ENCODE data around the gene STK25.

The STK25 gene

GRCh38 chr2:241522477-241522876, 14.1 kb upstream of the STK25 start:
- H2AFZ ChIP-seq (ENCODE audit: low read depth, low read length) = no peak overlapping the region
- TF ChIP-seq EZH2phosphoT487 (IDR thresholded peaks at IDR 0.05; ENCODE audit: low read depth) (no peak), CTCF (IDR thresholded peaks at IDR 0.05; ENCODE audit: low read depth, low read length) (no peak)
- no peaks in the 10 kb centered on the region for H3K4me1 ChIP-seq (ENCODE audit: low read length)
- no peaks in the 10 kb centered on the region for H3K9me3 ChIP-seq (ENCODE audit: insufficient read depth, low read length)
- no peaks in the 10 kb centered on the region for H4K20me1 ChIP-seq (ENCODE audit: insufficient read depth, low read length)
- H3K79me2 ChIP-seq (ENCODE audit: low read length) = no peaks in the 10 kb centered on the region
- H3K27ac ChIP-seq (ENCODE audit: low read length) = no peak overlapping the region
- H3K9ac ChIP-seq (ENCODE audit: low read length) = no peak overlapping the region
- no peak overlapping the region for H3K4me3 ChIP-seq (ENCODE audit: low read length)
- H3K4me2 ChIP-seq (ENCODE audit: low read length) = no peak overlapping the region
- H3K27me3 ChIP-seq (ENCODE audit: low read depth, low read length) = no peaks in the 10 kb centered on the region
- H3K36me3 ChIP-seq (replicated peaks; ENCODE audit: low read depth, low read length) = no peaks in the 10 kb centered on the region

- no peaks in the 10 kb centered on the region for H3K9me3 ChIP-seq (ENCODE audit: insufficient read depth, low read length)
- H3K27me3 ChIP-seq (ENCODE audit: low read depth, low read length) = no peaks in the 10 kb centered on the region
- H3K9ac ChIP-seq (ENCODE audit: low read length) = no peak overlapping the region
- H3K79me2 ChIP-seq (ENCODE audit: low read length) = no peaks in the 10 kb centered on the region
- TF ChIP-seq CTCF (IDR thresholded peaks at IDR 0.05; ENCODE audit: low read depth, low read length) = no peak
- no peak for TF ChIP-seq EZH2phosphoT487 (IDR thresholded peaks at IDR 0.05; ENCODE audit: low read depth)
- H2AFZ ChIP-seq (ENCODE audit: low read depth, low read length) = no peak overlapping the region
- H3K4me2 ChIP-seq (ENCODE audit: low read length) = no peak overlapping the region
- H4K20me1 ChIP-seq (ENCODE audit: insufficient read depth, low read length) = no peaks in the 10 kb centered on the region
- no peaks in the 10 kb centered on the region for H3K36me3 ChIP-seq (replicated peaks; ENCODE audit: low read depth, low read length)
- H3K4me1 ChIP-seq (ENCODE audit: low read length) = peaks cover 12% of the 10 kb centered on the region; the same call in 1 of the 2 replicates
- H3K4me3 ChIP-seq (ENCODE audit: low read length) = no peak overlapping the region
- H3K27ac ChIP-seq (ENCODE audit: low read length) = no peak overlapping the region
These were observed 11.3 kb upstream of the STK25 start for GRCh38 chr2:241519669-241520068.

GRCh38 chr2:241517297-241517696, 8.9 kb upstream of the STK25 start:
- no peak overlapping the region for H3K27ac ChIP-seq (ENCODE audit: low read length)
- no peaks in the 10 kb centered on the region for H4K20me1 ChIP-seq (ENCODE audit: insufficient read depth, low read length)
- H3K79me2 ChIP-seq (ENCODE audit: low read length) = no peaks in the 10 kb centered on the region
- peaks cover 12% of the 10 kb centered on the region; the same call in 1 of the 2 replicates for H3K4me1 ChIP-seq (ENCODE audit: low read length)
- H3K4me2 ChIP-seq (ENCODE audit: low read length) = no peak overlapping the region
- no peak for TF ChIP-seq EZH2phosphoT487 (IDR thresholded peaks at IDR 0.05; ENCODE audit: low read depth)
- TF ChIP-seq CTCF (IDR thresholded peaks at IDR 0.05; ENCODE audit: low read depth, low read length) = no peak
- H3K9ac ChIP-seq (ENCODE audit: low read length) = no peak overlapping the region
- no peak overlapping the region for H3K4me3 ChIP-seq (ENCODE audit: low read length)
- H2AFZ ChIP-seq (ENCODE audit: low read depth, low read length) = no peak overlapping the region
- no peaks in the 10 kb centered on the region for H3K27me3 ChIP-seq (ENCODE audit: low read depth, low read length)
- no peaks in the 10 kb centered on the region for H3K9me3 ChIP-seq (ENCODE audit: insufficient read depth, low read length)
- H3K36me3 ChIP-seq (replicated peaks; ENCODE audit: low read depth, low read length) = no peaks in the 10 kb centered on the region

GRCh38 chr2:241516520-241516965, 8.2 kb upstream of the STK25 start:
- peaks cover 16% of the 10 kb centered on the region for H3K4me1 ChIP-seq (ENCODE audit: low read length)
- H4K20me1 ChIP-seq (ENCODE audit: insufficient read depth, low read length) = no peaks in the 10 kb centered on the region
- no peaks in the 10 kb centered on the region for H3K79me2 ChIP-seq (ENCODE audit: low read length)
- no peaks in the 10 kb centered on the region for H3K9me3 ChIP-seq (ENCODE audit: insufficient read depth, low read length)
- no peak overlapping the region for H3K4me3 ChIP-seq (ENCODE audit: low read length)
- no peaks in the 10 kb centered on the region for H3K36me3 ChIP-seq (replicated peaks; ENCODE audit: low read depth, low read length)
- no peak overlapping the region for H3K27ac ChIP-seq (ENCODE audit: low read length)
- H2AFZ ChIP-seq (ENCODE audit: low read depth, low read length) = 0 out of 2 replicates have a peak overlapping the region, but pooled peaks have one; percentile 30
- no peak for TF ChIP-seq EZH2phosphoT487 (IDR thresholded peaks at IDR 0.05; ENCODE audit: low read depth)
- peak overlapping the region; percentile 46 for H3K4me2 ChIP-seq (ENCODE audit: low read length)
- no peak overlapping the region for H3K9ac ChIP-seq (ENCODE audit: low read length)
- no peaks in the 10 kb centered on the region for H3K27me3 ChIP-seq (ENCODE audit: low read depth, low read length)
